DMS153 treated with DMSO at 0.1 percent for 48 hours (cell line): ENCODE data around the gene QSOX2.

ENCODE experiments used
- DNase-seq: peaks from one replicate; lab custom pipeline; 2025; ENCODE audit not compliant: unreplicated experiment; lab: John Stamatoyannopoulos, UW

Gene QSOX2

GRCh38 chr9:136245219-136246150 lies at the start of gene QSOX2:
QSOX2 (minus strand) TSS chr9:136245812; CDS start chr9:136245803, 9 bp downstream.
- DNase-seq: peak; percentile 78

GRCh38 chr9:136295055-136295454 lies 49.4 kb upstream of the QSOX2 start:
- no peak for DNase-seq

- no peak for DNase-seq
These were observed 48.8 kb upstream of the QSOX2 start for GRCh38 chr9:136294437-136294836.

- DNase-seq: no peak
These were observed 48.0 kb upstream of the QSOX2 start for GRCh38 chr9:136293476-136294077.

GRCh38 chr9:136292591-136293448 lies 47.2 kb upstream of the QSOX2 start:
- no peak for DNase-seq

- no peak for DNase-seq
These were observed 46.5 kb upstream of the QSOX2 start for GRCh38 chr9:136292026-136292538.

- DNase-seq: no peak
These were observed 45.9 kb upstream of the QSOX2 start for GRCh38 chr9:136291306-136292025.

- no peak for DNase-seq
These were observed 44.9 kb upstream of the QSOX2 start for GRCh38 chr9:136290508-136291000.

- no peak for DNase-seq
These were observed 44.3 kb upstream of the QSOX2 start for GRCh38 chr9:136289651-136290507.

- DNase-seq: no peak
These were observed 42.5 kb upstream of the QSOX2 start for GRCh38 chr9:136287960-136288753.

GRCh38 chr9:136286987-136287379 lies 41.4 kb upstream of the QSOX2 start:
- no peak for DNase-seq

- no peak for DNase-seq
These were observed 40.9 kb upstream of the QSOX2 start for GRCh38 chr9:136286359-136286986.

- DNase-seq: no peak
These were observed 40.1 kb upstream of the QSOX2 start for GRCh38 chr9:136285501-136286358.

GRCh38 chr9:136284951-136285350 lies 39.3 kb upstream of the QSOX2 start:
- no peak for DNase-seq

GRCh38 chr9:136284311-136284710 lies 38.7 kb upstream of the QSOX2 start:
- DNase-seq: no peak

- DNase-seq: peak; percentile 72
These were observed 38.0 kb upstream of the QSOX2 start for GRCh38 chr9:136283291-136284235.
